Measurements from ENCODE around the gene IFFO2. TPM values are rescaled to one million over a fixed set of nuclear protein-coding genes. Genes with fewer than 3 reads are reported as not detected.

Gene IFFO2
- total RNA-seq, 8 experiments from 2014 or later: 2.8 to 24.2 (median 6.3) TPM

Other genes with a start within 250 kb of the IFFO2 start
- under 1 TPM in 4 of 8 experiments, not detected in 4; 0.10 to 0.31 (median 0.21) TPM for gene TAS1R2, start 97.0 kb downstream of the IFFO2 start, total RNA-seq
- 10 to 100 TPM in 4 of 8 experiments, 1 to 10 TPM in 4; 3.0 to 57.5 (median 8.8) TPM for gene ALDH4A1, start 54.1 kb downstream of the IFFO2 start, total RNA-seq

All from motor neuron (in vitro differentiated cells).